GF-D8 (cell line): ENCODE data around the gene KIF18B.

ENCODE experiments used
- DNase-seq: peaks from one replicate; lab custom pipeline; 2025; lab: John Stamatoyannopoulos, UW

Gene KIF18B

GRCh38 chr17:44935116-44935515 is 12.5 kb downstream of the KIF18B start:
- no peak for DNase-seq

DNA sequence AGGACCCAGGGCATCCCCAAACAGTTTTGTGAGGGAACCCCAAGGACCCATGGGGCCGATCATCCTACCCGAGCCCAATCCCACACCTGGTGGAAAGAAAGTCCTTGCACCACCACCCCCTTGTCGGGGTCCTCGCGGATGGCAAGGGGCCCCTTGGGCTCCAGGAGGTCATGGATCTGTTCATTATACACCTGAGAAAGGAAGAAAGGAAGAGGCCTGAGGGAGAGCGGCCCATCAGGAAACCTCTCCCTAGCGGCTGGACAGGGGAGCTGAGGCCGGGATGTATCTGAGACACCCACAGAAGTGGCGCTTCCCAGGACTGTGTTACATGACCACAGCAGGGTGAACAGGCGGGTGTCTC is 12.8 kb downstream of the KIF18B start:
- DNase-seq: no peak

DNA sequence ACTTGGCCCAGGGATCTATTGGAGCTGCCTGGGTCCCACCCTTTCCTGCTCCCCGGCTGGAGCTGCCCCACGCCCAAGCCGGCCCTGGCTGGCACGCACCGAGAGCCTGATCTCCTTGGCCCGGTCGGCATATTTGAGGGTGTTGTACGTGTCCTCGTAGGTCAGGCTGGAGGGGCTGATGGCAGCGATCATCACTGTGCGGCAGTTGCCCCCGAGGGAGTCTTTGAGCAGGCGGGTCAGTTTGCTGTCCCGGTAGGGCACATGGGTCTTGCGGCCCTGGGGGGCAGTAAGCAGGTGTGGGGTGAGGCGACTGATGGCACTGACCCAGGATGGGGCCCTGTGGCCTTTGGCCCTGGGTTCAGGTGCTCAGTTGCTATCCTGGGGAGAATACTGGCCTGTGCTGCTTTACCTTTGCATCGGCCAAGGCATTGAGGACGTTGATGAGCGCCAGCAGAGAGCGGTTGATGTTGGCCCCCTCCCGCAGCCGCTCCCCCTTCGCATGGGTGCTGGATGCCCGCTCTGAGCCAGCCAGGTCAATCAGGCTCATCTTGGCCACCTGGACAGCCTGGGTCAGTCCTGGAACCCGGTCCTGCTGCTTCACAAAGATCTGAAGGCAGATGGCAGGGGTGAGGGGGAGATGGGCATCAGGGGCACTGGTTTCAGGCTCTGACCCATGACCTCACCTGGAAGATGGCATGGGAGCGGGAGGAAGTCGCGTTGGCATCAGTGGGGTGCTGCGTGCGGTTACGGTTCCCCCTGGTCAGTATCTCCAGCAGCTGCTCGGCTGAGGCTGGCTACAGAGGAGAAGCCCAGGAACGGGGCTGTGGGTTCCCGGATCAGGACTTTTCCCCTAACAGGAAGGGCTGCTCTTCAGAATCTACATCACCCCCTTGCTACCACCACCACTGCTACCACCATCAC is 13.5 kb downstream of the KIF18B start:
- DNase-seq: no peak

GRCh38 chr17:44932787-44933097 is 14.8 kb downstream of the KIF18B start:
- DNase-seq: no peak

- no peak for DNase-seq
Measured at GRCh38 chr17:44932096-44932786, 15.3 kb downstream of the KIF18B start.

- no peak for DNase-seq
Measured at GRCh38 chr17:44931376-44931775, 16.2 kb downstream of the KIF18B start.

DNA sequence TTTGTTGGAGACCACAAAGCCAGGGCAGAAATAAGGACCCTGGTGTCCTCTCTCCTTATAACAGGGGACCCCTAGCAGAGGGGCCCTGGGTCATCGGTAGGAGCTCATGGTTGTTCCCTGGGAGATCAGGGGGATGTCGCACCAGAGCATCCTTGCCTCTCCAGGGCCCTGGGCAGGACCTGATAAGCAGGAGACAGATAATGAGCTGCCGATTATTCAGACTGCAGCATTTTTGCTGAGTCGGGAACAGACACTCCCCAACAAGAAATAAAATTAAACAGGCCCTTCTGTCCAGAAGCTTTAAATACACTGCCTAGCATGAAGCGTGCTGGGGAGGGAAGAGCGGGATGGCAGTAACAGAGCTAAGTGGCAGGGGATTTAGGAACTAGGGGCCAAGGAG is 16.9 kb downstream of the KIF18B start:
- no peak for DNase-seq

DNA sequence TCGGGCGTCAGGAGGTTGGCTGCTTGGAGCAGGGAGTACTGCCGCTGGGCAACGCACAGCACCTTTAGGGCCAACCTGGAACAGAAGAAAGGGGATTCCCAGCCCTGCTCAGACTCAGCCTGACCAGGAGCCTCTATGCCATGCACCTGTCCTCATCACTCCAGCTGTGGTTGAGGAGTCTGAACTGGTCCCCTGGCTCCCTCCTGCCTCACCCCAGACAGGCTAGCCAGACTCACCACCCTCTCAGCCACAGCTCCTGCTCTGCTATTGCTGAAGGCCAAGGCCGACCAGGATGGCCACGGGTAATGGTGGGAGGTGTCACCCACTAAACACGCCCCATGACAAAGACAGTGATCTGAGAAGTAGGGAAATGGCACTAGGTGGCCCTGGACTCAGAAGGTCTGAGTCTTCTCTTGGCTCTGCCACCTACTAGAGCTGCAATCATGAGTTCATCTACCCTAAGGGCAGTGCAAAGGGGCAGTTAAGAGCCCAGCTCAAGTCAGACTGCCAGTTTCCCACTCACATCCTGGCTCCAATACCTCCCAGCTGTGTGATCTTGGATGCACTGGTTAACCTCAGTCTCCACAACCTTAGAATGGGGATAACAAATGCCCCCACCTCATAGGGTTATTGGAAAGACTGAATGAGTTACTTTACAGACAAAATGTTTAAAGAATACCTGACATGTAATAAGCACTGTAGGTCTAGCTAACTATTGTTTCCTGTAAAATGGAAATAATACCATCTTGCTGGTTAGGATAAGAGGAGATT is 18.4 kb downstream of the KIF18B start:
- no peak for DNase-seq

DNA sequence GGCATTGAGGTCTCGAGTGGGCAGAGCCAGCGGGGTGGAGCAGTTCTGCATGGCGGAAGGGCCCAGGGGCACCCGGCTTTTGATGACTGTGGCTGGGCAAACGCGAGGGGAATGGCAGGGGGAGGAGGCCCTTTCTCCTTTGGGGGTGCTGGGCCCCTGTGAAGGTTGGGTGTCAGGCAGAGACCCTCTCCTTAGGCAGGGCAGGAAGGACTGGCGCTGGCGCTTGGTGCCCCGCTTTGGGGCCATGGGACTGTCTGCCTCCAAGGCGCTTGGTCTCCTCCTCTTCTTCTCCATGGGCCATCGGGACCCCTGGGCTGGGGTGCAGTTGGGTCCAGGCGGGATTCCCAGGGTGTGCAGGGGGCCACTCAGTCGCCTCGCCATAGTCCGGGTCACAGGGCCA is 19.4 kb downstream of the KIF18B start:
- DNase-seq: no peak

- no peak for DNase-seq
Measured at GRCh38 chr17:44927696-44928095, 19.9 kb downstream of the KIF18B start.

- DNase-seq: no peak
Measured at GRCh38 chr17:44926821-44927525, 20.6 kb downstream of the KIF18B start.

DNA sequence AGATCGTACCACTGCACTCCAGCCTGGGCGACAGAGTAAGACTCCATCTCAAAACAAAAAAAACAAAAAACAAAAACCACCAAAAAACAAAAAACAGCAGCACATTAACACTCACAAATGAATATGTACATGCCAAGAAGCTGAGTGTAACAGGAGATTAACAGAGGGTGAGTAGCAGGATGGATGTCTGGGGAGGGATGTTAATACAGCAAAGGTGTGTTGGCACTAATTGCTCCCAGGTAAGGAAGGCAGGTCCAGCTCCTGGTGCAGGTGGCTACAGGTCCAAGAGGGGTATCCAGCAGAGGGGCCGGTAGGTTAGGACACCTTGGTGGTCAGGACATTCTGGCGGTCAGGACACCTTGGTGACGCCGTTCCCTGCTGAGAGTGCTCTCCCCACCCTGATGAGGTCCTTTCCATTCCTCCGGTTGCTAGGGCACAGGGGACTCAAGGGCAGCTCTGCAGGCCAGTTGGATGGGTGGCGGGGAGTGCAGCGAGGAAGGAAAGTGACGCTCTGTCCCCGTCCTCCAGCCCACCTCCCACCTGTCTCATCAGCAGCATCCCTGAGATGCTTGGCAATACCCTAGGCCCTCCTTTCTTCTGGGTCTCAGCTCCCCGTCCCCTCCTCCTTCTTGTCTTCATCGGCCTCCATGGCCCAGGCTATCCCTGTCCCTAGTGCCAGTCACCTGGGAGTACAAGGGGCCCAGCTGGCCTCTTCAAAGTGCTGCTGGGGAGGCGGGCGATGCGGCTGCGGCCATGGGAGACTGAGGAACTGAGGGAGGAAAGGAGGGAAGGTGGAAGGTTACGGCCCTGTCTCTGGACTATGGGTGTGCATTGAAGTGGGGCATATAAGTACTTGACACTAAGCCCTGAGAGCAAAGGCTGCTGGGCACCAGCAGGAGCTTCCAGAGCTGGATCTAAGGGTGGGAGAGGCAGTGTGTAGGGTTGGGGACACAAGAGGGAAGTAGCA is 21.6 kb downstream of the KIF18B start:
- DNase-seq: no peak

- no peak for DNase-seq
Measured at GRCh38 chr17:44924107-44924544, 23.4 kb downstream of the KIF18B start.

DNA sequence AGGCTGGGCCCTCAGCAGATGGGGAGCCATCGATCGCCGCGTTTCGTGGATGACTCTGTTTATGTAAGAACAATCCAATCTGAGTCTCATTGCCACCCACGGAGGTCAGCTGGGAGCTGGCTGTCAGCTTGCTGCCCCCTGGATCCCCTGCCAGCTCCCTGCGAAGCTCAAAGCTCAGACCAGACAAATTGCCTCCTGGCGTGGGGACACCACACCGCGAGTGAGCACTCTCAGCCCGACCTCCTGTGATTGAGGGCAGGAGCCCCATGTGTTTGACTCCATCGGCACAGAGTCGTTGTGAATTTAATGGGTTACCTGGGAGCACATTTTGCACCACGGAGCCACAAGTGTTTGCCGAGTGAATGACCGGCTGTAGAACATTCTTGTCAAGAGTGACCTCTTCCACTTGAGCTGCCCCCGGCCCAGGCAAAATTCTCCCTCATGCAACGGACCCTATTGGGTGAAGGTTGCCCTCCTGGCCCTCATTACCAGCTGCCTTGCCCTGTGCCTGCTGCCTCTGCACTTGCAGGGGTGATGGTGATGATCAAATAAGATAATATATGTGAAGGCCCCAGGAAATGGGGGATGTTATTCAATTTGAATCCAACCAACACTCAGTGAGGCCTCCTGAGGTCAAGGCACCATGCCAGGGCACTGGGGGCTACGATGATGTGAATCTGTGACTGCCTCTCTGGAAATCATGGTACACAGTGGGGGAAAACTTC is 24.7 kb downstream of the KIF18B start:
- DNase-seq: no peak

DNA sequence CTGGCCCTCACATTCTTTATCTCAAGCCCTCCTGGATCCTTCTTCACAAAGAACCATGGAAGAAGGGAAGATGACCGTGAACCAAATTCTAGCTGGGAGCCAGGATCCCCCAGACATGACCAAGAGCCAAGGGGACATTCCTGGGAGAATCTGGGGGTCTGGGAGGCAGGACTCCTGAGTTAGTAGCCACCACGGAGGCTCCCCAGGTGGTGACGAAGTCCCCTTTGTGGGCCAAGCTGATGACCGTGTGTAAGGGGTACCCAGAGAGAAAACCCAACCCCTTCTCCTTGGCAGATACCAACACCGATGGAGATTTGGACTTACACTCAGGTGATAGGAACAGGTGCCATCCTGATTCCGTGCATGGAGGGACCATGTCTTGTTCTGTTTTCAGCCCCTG is 25.4 kb downstream of the KIF18B start:
- no peak for DNase-seq

DNA sequence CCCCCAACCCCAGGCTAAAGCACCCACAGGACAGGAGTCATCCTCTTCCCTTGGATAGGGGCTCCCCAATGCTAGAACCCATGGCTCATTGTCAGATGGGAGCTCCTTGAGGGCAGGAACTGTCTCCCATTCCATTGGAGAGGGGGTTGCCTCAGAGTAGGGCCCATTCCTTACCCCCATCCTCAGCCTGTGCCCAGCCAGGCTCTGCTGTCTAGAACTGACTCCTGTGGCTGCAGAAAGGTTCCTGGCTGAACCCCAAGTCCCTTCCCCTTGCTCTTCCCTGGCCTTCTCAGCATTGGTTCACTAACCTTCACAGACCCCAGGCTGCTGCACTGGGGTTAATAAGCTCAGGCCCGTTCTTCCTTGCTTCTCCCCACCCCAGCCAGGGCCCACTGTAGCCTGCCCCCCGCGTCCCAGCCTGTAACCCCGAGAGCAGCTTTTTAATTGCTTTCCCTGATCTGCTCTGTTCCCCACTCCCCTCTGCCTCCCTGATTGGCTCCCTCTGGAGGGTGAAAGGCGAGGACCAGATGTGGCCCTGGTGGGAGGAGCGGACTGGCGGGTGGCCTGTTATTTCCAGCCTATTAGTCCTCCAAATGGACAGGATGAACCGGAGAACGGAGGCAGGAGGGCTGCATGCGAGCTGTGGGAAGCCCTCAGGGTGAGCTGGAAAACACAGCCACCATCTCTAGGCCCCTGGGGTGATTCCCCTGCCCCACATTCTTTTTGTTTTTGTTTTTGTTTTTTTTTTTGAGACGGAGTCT is 26.3 kb downstream of the KIF18B start:
- DNase-seq: no peak

- no peak for DNase-seq
Measured at GRCh38 chr17:44920565-44920940, 27.0 kb downstream of the KIF18B start.

DNA sequence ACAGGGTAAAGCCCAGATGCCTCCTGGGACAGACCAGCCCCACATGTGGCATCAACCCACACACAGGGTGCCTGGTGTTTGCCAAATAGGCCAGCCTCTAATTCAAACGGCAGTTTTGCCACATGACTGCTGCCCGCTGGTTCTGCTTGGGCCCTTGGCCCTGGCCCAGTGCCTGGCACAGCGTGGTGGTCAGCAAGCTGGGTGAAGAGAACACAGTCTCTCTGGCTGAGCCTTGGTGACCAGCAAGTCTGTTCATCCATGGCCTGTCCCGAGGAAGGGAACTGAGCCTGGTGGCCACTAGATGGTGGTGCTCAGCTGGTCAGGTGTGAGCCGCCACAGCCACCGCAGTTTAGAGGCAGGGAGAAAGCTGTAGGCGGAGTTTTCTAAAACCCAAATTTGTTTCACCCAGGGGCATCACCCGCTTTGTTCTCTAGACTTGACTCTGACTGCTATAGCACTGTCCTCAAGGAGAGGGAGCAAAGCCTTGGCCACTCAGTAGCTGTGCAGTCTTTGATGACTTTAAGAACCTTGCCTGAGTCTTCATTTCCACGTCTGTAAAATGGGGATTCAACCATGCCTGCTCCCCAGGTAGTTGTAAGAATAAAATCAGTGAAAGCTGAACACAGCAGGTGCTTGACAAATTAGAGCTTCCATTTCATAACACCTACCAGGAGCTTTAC is 27.5 kb downstream of the KIF18B start:
- DNase-seq: peak; percentile 8

GRCh38 chr17:44919411-44919810 is 28.2 kb downstream of the KIF18B start:
- DNase-seq: no peak
